ENCODE data around the gene SGK1.

- no peak for TF ChIP-seq E2F4 (CRISPR knock-in tag; IDR thresholded peaks at IDR 0.05; ENCODE audit: borderline replicate concordance, low read depth)
- no peak for TF ChIP-seq CTCF (IDR thresholded peaks at IDR 0.05)
- no peak for TF ChIP-seq TEAD4 (CRISPR knock-in tag; IDR thresholded peaks at IDR 0.05)
- TF ChIP-seq RORB (CRISPR knock-in tag; IDR thresholded peaks at IDR 0.05): no peak
- TF ChIP-seq ATF2 (CRISPR knock-in tag; IDR thresholded peaks at IDR 0.05; ENCODE audit: borderline replicate concordance, low read depth): no peak
- no peak for TF ChIP-seq PREB (CRISPR knock-in tag; IDR thresholded peaks at IDR 0.05; ENCODE audit: borderline replicate concordance)
Observed at GRCh38 chr6:134309227-134309626, 8.7 kb downstream of the SGK1 start.
